GM21528 (cell line): Measurements from ENCODE around the gene MEGF11.

Source experiments
- ATAC-seq: cut with Tn5 transposase; IDR thresholded peaks from one replicate; pipeline ENCODE4 v1.9.1; 2021; ENCODE audit warnings: mild to moderate bottlenecking, moderate library complexity; ENCODE audit not compliant: unreplicated experiment, low FRiP score

MEGF11 gene

DNA sequence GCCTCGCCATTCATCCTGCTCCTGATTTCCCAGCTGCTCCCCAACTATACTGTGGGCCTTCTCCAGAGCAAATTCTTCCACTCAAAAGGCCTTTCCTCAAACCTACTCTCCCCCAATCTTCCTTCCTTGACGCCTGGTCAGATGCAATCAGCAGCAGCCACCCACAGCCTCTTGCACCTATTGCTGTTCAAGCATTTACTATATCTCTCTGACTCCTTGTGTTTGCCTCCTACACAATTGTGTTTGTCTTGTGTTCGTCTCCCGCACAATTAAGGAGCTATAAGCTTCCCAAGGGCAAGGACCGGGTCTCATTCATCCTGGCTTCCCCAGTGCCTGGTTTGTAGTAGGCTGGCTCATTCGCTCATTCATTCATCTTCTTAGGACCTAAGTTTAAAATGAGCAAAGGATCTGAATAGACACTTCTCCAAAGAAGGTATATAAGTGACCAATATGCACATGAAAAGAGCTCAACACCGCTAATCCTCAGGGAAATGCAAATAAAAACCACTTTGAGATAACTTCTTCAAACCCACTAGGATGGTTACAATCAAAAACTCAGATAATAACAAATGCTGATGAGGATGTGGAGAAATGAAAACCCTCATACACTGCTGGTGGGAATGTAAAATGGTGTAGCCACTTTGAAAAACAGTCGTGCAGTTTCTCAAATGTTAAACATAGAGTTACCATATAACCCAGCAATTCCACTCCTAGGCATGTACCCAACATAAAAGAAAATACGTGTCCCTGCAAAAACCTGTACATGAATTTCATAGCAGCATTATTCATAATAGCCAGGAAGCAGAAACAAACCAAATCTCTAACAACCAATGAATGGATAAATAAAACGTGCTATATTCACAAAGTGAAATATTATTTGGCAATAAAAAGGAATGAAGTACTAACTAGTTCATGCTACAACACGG, 31.0 kb downstream of the MEGF11 start:
- no peak for ATAC-seq

DNA sequence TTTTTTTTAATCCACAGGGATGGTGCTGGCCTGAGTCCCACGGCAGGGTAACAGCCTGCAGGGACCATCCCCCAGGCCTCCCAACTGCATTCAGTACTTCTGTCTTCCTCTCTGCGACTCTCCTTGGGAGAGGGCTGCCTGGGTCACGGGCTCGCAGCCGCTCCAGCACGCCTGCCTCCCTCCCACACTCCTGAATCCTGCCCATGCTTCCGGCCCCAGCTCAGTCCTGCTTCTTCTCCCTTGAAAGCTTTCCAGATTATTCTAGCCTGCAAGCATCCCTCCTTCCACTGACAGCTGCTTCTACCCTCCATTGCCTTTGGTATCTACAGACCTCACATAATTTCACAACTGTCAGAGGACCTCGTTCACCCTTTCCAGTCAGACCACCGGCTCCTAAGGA, 32.4 kb downstream of the MEGF11 start:
- no peak for ATAC-seq

DNA sequence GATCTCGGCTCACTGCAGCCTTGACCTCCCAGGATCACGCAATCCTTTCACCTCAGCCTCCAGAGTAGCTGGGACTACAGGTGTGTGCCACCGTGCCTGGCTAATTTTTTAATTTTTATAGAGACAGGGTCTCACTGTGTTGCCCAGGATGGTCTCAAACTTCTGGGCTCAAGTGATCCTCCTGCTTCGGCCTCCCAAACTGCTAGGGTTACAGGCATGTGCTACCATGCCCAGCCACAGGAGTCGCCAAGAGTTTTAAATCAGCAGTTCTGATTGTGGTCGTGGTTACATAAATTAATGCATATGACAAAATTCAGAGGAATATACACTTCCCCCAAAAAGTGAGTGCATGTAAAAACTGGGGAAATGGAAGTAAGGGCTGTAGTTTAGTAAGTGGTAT, 32.9 kb downstream of the MEGF11 start:
- ATAC-seq: no peak

DNA sequence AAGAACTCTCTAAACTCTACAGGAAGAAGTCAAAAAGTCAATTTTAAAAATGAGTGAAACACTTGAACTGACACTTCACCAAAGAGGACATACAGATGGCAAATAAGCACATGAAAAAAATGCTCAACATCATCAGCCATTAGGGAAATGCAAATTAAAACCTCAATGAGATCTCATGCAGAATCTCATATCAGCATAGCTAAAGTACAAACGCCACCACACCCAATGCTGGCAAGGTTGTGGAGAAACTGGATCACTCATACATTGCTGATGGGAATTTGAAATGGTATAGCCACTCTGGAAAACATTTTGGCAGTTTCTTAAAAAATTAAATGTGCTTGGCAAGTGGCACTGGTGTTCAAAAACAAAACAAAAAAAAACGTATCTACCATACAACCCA, 34.2 kb downstream of the MEGF11 start:
- no peak for ATAC-seq

DNA sequence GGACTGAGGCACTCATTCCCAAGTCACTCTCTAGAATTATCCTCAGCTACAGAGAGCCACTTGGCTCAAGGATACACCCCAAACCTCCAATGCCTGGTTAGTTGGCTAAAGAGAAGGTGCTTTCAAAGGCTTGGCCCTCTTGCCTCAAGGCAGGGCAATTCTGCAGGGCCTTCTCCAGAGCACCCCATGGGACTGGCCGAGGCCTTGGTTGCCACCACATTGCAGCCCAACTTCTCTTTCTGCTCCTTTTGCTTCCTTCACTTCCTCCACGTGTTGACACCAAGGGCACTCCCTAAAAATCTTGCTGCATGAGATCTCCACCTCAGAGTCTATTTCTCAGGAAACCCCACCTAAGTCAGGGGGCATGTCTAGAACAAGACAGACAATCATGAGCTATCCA, 36.7 kb downstream of the MEGF11 start:
- no peak for ATAC-seq

DNA sequence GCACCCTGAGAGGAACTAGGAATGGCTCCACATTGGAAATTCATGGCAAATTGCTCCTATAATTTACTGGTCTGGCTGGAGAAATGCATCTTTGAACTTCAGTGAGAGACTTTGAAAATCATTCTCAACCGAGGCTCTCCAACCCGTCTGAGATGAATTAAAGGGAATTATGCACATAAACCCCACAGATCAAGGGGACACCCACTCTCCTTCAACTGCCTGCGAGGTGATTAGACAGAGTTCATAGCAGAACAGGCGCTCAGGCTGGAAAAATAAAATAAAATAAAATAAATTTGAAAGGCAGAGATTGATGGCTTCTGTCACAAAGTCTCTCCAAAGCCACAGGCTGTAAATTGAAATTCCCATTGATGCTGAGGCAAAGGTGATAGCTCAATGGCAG, 37.7 kb downstream of the MEGF11 start:
- ATAC-seq: no peak

DNA sequence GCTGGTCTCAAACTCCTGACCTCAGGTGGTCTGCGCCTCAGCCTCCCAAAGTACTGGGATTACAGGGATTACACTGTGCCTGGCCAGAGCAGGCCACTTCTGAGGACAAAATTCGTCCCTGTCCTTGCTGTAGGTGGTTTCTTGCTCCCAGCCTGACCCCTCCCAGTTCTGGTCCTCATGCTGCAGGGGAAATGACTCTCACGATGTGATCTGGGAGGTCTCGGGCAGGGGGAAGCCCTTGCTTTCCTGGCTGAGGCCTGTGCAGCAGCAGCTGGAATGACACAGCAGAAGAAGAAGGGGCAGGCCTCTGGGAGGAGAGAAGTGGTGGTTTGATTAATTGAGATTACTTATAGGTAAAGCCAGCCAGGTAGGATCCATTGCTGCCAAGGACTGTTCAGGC, 39.3 kb downstream of the MEGF11 start:
- ATAC-seq: no peak

DNA sequence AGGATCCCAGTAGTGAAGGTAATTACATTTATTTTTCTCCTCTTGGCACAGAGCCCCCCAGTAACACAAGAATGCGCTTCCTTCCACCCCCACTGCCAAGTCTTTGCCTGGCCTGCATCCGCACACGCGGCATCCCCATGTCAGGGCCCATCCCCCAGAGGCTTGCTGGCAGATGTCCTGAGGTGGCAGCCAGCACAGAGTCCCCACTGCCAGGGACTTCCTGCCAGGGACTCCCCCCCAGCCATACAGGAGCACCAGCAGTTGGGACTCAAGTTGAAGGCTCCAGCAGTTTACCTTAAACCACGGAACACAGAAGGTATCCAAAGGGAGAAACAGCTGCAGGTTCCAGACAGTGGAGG, 41.0 kb downstream of the MEGF11 start:
- ATAC-seq: no peak

DNA sequence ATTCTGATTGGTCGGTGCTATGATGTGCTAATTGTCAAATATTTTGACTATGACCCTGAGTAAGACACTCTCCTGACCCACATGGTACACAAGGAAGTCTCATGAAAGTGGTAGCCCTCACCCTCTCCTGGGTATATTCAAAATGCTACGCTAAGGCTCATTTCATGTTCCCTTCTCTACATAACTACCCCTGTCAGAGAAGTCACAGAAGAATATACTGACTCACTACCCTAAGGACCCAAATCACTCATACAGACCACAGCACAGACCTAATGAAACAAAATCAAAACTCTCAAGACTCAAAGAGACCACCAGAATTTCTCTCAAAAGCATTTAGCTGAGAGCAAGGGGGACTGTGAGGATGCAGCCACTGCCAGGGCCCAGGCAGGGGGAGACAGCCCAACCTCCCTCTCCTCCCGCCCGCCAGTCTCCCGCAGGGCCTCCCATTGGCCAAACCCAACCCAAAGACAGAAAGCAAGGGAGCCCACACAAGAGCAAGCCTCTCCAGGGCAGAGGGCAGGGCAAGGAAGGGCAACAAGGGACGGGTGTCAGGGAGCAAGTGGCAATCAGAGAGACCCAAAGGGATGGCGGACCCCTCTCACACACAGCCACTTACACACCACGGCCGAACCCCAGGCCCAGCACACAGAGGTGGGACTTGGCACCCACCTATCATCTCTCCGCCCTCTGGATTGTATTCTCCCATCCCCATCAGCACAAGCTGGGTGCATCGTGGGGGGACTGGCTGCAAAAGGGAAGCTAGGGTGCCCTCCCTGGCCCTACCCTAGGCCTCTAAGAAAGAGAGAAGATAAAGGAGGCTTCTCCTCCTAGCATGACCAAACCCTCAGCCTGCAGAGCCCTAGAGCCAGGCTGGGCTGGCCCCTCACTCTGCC, 41.6 kb downstream of the MEGF11 start:
- no peak for ATAC-seq

DNA sequence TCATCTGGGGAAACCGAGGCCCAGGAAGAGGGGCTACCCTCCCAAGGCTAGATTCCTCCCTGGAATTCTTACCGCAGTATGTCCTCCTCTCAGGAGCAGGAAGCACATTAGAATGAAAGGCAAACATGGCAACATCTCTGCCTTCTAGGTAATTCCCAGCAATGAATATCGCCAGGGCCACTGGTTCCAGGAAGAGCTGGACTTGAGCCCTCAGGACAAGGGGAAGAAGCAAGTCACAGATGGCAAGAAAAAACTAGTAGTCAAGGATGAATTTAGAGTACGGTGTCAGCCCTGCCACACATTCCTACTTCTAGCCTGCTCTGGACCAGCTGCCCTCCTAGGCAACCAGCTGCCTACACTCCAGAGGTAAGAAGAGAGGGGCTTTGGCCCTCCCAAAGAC, 42.9 kb downstream of the MEGF11 start:
- no peak for ATAC-seq

DNA sequence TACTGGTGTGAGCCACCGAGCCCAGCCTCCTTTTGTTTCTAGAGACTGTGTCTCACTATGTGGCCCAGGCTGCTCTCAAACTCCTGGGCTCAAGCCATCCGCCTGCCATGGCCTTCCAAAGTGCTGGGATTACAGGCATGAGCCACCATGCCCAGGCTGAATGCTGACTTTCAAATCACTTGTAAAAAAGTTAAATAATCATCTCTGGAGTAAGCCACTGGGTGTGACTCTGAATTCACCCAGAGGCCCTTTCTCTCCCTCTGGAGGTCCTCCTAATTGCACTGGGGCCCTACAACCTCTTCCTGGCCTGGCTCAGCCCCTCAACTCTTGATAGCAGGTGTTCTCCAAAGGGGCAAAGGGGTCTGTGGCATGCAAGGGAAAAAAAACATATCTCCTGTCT, 54.8 kb downstream of the MEGF11 start:
- no peak for ATAC-seq

DNA sequence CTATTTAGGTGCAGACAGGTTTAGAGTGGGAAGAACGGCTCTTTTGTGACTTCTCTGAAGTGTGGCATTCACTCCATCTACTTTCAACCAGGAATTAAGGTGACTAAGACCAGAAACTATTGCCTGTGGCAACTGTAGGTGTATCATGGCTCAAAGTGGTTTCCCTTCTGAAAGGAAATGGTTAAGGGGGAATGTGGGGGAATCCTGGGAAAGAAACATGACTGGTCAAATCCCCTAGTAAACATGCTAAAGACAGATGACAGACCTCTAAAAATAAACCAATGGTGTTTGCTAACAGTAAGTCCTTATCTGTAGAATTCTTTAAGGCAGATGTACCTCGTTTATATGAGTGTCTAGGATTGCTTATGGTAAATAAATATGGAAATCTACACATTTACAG, 56.9 kb downstream of the MEGF11 start:
- no peak for ATAC-seq

DNA sequence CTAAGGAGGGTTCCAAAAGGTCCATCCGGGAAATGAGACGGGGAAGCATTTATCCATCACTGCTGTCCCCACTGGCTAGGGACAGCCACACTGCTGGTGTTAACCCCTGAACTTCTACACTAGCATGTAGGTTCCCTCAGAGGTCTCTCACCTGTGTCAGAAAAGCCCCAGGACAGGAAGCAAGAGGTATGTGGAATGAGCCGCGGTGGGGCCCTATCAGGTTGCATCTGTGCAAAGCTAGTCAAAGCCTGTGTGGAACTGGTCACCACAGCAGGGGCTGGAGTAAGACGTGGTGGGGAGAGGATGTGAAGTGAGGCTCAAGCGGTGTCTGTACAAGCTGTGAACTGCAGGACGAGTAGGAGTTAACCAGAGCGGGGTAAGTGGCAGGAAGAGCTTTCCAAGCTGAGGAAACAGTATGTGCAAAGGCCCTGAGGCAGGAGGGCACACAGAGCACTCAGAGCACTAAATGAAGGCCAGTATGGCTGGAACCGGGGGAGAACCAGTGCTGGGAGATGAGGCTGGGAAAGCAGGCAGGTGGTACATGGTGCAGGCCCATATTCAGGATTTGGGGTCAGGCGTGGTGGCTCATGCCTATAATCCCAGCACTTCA, 57.8 kb downstream of the MEGF11 start:
- no peak for ATAC-seq

DNA sequence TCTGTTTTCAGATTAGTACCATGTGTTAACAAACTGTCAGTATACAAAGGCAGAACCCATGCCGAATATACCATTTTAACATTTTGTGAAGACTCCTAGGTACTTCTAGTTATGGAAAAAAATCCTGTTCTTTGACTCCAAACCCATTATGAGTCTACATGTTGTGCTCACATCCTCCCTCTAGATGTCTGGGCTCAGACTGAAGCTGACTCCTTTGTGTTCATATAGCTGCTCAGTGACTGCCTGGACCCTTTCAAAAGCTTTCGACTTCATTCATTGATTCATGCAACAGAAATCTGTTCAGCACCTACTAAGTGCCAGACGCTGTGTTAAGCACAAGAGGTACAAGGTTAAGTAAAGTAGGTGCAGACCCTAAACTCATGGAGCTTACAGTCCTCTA, 60.5 kb downstream of the MEGF11 start:
- no peak for ATAC-seq

DNA sequence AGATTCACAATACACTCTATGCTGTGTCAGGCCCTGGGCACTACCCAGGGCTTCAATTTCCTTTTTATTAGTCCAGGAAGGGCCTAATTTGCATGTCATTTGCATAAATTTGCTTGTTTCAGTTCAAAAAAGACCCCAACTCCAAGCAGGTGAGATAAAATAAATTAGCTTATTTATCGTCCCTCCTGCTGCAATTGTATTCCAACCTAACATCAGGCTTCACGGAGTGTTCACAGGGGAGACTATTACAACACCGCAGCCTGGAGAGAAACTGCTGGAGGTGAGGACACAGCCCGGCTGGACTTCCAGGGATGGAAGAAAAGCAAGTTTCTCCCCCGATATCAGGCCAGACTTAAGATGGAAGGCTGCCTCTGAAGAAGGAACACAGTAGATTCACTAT, 62.8 kb downstream of the MEGF11 start:
- no peak for ATAC-seq

DNA sequence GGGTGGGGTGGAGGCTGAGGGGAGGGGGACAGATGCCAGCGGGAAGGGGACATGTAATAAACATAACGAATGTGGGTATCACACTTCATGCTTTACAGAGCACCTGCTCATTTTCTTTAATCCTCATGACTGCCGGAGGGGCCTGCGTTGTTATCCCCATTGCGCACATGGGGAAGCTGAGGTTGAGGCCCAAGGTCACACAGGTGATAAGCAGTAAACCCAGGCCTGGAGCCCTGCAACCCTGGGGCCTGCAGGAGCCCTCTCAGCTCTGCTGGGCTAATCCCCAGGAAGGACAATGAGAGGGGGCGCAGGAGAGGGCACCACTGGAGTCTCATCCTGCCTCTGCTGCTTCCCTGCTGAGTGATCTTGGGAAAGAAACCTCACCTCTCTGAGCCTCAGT, 64.3 kb downstream of the MEGF11 start:
- ATAC-seq: no peak

DNA sequence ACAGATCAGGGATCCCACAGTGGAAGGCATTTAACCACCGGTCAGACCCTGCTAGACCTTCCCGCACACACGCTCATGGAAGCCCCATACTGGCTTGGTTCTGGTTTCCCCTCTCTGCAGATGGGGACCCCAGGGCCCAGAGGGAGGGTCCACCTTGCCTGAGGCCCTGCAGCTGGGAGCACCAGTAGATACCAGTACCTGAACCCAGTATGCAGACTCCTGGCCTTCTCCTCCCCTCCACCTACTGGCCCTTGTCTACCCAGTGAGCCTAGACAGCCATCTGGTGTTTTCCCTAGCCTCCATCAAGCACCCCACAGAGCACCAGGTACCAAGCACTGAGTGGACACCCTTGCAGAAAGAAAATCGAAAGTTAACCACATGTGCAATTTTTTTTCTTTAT, 65.1 kb downstream of the MEGF11 start:
- ATAC-seq: no peak

DNA sequence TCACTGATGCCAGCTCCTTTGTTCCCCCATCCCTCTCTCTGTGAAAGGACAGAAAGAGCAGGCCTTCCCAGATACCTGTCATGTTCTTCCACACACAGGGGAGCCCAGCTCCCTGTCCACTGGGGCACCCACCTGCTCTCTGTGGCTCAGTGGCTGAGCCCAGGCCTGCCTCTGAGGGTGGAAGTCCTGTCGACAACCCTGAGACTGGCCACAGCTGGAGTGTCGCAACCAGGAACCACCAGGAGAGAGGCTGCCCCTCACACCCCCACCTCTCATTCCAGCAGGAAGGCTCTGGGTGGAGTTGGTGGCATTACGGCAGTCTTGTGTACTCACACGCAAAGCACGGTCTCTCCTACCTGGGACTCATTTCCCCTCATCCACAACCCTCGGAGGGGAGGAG, 66.3 kb downstream of the MEGF11 start:
- no peak for ATAC-seq

DNA sequence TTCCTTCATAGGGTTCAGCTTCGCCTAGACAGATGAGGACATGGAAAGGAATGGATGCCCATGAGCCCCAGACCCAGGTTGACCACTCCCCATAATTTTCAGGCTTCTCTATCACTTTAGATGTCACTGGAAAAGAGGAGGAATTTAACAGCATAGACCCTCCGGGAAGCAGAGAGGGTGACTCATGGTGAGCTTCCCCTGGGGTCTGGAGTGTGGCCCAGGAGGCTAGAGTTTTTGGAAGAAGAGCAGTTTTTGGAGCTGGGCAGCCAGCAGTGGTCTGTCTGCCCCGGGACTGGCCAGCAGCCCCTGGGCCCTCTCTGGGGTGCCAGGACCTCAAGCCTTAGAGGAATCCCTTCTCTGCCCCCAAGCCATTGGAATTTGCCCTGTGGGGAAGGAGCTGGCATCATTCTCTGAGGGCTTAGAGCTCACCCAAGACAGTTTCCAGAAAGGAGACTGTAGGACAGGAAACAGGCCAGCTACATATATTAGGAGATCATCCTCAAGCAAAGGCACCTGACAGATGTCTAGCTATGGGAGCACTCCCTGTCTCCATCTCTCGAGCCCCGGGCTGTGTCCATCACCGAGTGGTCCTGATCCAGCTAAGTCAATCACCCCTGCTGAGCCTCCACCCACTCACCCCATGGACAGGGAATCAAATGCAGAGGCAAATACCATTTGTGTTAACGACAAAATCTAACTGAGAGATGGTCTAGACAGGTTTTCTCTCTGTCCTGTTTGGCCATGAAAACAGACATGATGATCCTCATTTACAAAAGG, 67.3 kb downstream of the MEGF11 start:
- ATAC-seq: no peak

DNA sequence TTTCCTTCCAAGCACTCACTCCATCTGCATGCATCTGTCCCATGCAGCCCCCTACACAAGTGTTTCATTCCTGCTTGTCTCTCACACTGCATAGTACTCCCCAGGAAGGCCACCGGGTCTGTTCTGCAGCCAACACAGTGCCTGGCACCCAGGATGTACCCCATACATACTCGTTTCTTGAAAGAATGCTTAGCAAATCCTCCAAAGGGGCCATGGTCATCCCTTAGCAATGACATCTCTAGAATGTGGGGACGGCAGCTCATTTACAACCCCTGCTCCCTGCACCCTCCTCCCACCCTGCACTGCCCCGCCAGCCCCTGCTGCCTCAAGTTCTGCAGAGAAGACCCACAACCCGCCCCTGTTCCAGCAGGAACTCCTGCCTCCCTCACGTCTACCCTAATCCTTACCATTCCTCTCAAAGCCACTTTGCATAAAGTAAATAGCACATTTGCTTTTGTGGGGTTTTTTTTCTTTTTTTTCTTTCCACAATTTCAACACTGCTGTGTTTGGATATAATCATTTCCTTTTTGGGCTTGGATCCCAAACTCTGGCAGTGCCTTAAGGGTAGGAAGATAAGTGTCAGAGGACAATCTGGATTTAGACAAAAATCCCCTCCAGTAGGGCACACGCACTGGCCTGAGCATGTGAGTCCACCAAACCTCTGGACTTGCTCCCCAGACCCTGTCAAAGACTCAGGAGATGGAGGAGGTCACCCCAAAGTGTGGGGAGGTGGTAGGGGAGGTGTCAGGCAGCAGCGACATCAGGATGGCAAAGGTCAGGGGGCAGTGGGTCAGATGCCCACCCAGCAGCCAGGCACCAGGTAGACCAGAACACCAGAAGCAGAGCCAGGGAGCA, 68.4 kb downstream of the MEGF11 start:
- ATAC-seq: no peak
